ENCODE measurements around the gene GPD2.

DNA sequence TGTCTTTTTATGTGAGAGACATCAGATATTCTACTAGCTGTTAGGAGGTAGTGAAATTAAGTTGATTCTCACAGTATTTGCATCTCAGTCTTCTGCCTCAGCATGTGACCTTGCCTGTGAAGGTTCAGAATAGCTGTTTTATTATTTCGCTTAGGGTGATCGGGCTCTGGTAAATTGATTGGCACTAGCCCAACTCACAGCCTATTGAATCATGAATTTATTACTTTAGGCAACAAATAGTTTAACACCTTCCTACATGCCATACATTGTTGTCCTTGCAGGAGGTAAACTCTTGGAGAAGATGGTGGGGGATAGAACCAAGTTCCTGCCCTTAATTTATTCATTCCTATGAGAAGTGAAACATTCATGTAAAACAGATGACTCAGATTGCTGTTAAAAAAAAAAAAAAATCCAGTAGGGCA, 101.9 kb downstream of the GPD2 start:
- TF ChIP-seq, protein P1, sequence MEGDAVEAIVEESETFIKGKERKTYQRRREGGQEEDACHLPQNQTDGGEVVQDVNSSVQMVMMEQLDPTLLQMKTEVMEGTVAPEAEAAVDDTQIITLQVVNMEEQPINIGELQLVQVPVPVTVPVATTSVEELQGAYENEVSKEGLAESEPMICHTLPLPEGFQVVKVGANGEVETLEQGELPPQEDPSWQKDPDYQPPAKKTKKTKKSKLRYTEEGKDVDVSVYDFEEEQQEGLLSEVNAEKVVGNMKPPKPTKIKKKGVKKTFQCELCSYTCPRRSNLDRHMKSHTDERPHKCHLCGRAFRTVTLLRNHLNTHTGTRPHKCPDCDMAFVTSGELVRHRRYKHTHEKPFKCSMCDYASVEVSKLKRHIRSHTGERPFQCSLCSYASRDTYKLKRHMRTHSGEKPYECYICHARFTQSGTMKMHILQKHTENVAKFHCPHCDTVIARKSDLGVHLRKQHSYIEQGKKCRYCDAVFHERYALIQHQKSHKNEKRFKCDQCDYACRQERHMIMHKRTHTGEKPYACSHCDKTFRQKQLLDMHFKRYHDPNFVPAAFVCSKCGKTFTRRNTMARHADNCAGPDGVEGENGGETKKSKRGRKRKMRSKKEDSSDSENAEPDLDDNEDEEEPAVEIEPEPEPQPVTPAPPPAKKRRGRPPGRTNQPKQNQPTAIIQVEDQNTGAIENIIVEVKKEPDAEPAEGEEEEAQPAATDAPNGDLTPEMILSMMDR (IDR thresholded peaks at IDR 0.05): no peak
- TF ChIP-seq EP300 (IDR thresholded peaks at IDR 0.05) (no peak), POLR2A (IDR thresholded peaks at IDR 0.05; ENCODE audit: low read depth) (no peak)
